WTC11 (cell line): ENCODE data around the gene PPP1R12B. TPM values are rescaled to one million over a fixed set of nuclear protein-coding genes. Genes with fewer than 3 reads are reported as not detected.

Source experiments
- ATAC-seq: fragments of 200-7000 bp; cut with Tn5 transposase; 2 replicates; pipeline ENCODE4 v1.10.0; 2021; ENCODE audit warnings: mild to moderate bottlenecking, moderate library complexity
- CTCF ChIA-PET: fragments of 300-600 bp; sonication (Branson Sonifier 250); formaldehyde crosslinking; loops from one replicate; lab custom pipeline; 2021; ENCODE audit warnings: antibody characterized with exemption; lab: Charles Lee
- POLR2A ChIA-PET: fragments of 350-600 bp; sonication (Branson Sonifier 250); formaldehyde crosslinking; loops from one replicate; lab custom pipeline; 2021; ENCODE audit warnings: antibody characterized with exemption; lab: Charles Lee
- DNase-seq: peaks from one replicate; pipeline ENCODE4 v3.0.0; 2021; ENCODE audit warnings: low spot score
- H3K27ac Mint-ChIP-seq: 2 replicates; pipeline ENCODE4 v1.8.0; 2021; ENCODE audit warnings: mixed read lengths
- H3K27me3 Mint-ChIP-seq: 2 replicates; pipeline ENCODE4 v1.8.0; 2021; ENCODE audit warnings: low read depth, mild to moderate bottlenecking, moderate library complexity, mixed read lengths
- H3K36me3 Mint-ChIP-seq: 2 replicates; pipeline ENCODE4 v1.8.0; 2021; ENCODE audit warnings: mixed read lengths
- H3K4me1 Mint-ChIP-seq: 2 replicates; pipeline ENCODE4 v1.8.0; 2022; ENCODE audit warnings: mixed read lengths
- H3K4me3 Mint-ChIP-seq: 2 replicates; pipeline ENCODE4 v1.8.0; 2021; ENCODE audit warnings: mild to moderate bottlenecking, moderate library complexity, mixed read lengths
- H3K9me3 Mint-ChIP-seq: 2 replicates; pipeline ENCODE4 v1.8.0; 2021; ENCODE audit warnings: mixed read lengths
- CBFB ChIP-seq: sonication (generic); formaldehyde crosslinking; IDR thresholded peaks from 2 replicates; pipeline ENCODE4 v1.8.1; 2022; ENCODE audit warnings: mild to moderate bottlenecking, low read depth, missing genetic modification reagents
- FOXP1 ChIP-seq: sonication (generic); formaldehyde crosslinking; IDR thresholded peaks from 2 replicates; pipeline ENCODE4 v1.8.0; 2022; ENCODE audit warnings: missing genetic modification reagents, mild to moderate bottlenecking, moderate library complexity, borderline replicate concordance
- GTF2I ChIP-seq: fragments of 250-450 bp; sonication (Bioruptor Pico); conservative IDR thresholded peaks from 2 replicates; pipeline ENCODE4 v1.4.0; 2021; ENCODE audit warnings: mild to moderate bottlenecking
- IRF2 ChIP-seq: sonication (generic); formaldehyde crosslinking; IDR thresholded peaks from 2 replicates; pipeline ENCODE4 v1.8.0; 2022; ENCODE audit warnings: low read depth, missing genetic modification reagents, borderline replicate concordance
- JUN ChIP-seq: sonication (generic); formaldehyde crosslinking; IDR thresholded peaks from 2 replicates; pipeline ENCODE4 v1.8.0; 2023; ENCODE audit warnings: mild to moderate bottlenecking, missing genetic modification reagents
- KAT7 ChIP-seq: sonication (generic); formaldehyde crosslinking; IDR thresholded peaks from 2 replicates; pipeline ENCODE4 v1.8.1; 2023; ENCODE audit warnings: missing genetic modification reagents, mild to moderate bottlenecking, borderline replicate concordance
- MXD4 ChIP-seq: fragments of 250-450 bp; sonication (Bioruptor Pico); IDR thresholded peaks from 2 replicates; pipeline ENCODE4 v1.8.0; 2021; ENCODE audit warnings: mild to moderate bottlenecking, moderate library complexity, borderline replicate concordance
- NR2C2 ChIP-seq: sonication (generic); formaldehyde crosslinking; IDR thresholded peaks from 2 replicates; pipeline ENCODE4 v1.8.0; 2022; ENCODE audit warnings: mild to moderate bottlenecking, missing genetic modification reagents
- NR3C1 ChIP-seq: sonication (generic); formaldehyde crosslinking; conservative IDR thresholded peaks from 2 replicates; pipeline ENCODE4 v1.8.1; 2023; ENCODE audit warnings: low read depth, mild to moderate bottlenecking, missing genetic modification reagents
- SP1 ChIP-seq: sonication (generic); formaldehyde crosslinking; conservative IDR thresholded peaks from 2 replicates; pipeline ENCODE4 v1.8.1; 2022; ENCODE audit warnings: missing genetic modification reagents
- ZBTB21 ChIP-seq: sonication (generic); formaldehyde crosslinking; IDR thresholded peaks from 2 replicates; pipeline ENCODE4 v1.8.1; 2023; ENCODE audit warnings: mild to moderate bottlenecking, missing genetic modification reagents, borderline replicate concordance
- ZNF121 ChIP-seq: sonication (generic); formaldehyde crosslinking; IDR thresholded peaks from 2 replicates; pipeline ENCODE4 v1.8.0; 2023; ENCODE audit warnings: missing genetic modification reagents
- ZNF232 ChIP-seq: sonication (generic); formaldehyde crosslinking; IDR thresholded peaks from 2 replicates; pipeline ENCODE4 v1.8.0; 2022; ENCODE audit warnings: mild to moderate bottlenecking, missing genetic modification reagents
- ZNF263 ChIP-seq: sonication (generic); formaldehyde crosslinking; IDR thresholded peaks from 2 replicates; pipeline ENCODE4 v1.8.1; 2022; ENCODE audit warnings: low read depth, mild to moderate bottlenecking, moderate library complexity, missing genetic modification reagents
- ZNF671 ChIP-seq: fragments of 250-450 bp; sonication (Bioruptor Pico); IDR thresholded peaks from 2 replicates; pipeline ENCODE4 v1.8.0; 2021; ENCODE audit warnings: mild to moderate bottlenecking
- total RNA-seq: library from RNA; stranded (reverse); gene quantifications from 3 replicates; pipeline ENCODE4 v1.2.3, GENCODE V29; 2021
- TF ChIP-seq, protein P1 (sequence below): sonication (generic); formaldehyde crosslinking; IDR thresholded peaks from 2 replicates; pipeline ENCODE4 v1.8.1; 2022; ENCODE audit warnings: mild to moderate bottlenecking, moderate library complexity, missing genetic modification reagents
- TF ChIP-seq, protein P2 (sequence below): fragments of 250-450 bp; sonication (Bioruptor Pico); IDR thresholded peaks from 2 replicates; pipeline ENCODE4 v1.8.0; 2021; ENCODE audit warnings: mild to moderate bottlenecking
- TF ChIP-seq, protein P3 (sequence below): sonication (generic); formaldehyde crosslinking; IDR thresholded peaks from 2 replicates; pipeline ENCODE4 v1.8.1; 2022; ENCODE audit warnings: low read depth, mild to moderate bottlenecking, moderate library complexity, missing genetic modification reagents, borderline replicate concordance
- TF ChIP-seq, protein P4 (sequence below): fragments of 250-450 bp; sonication (Bioruptor Pico); conservative IDR thresholded peaks from 2 replicates; pipeline ENCODE4 v1.9.0; 2021; ENCODE audit warnings: mild to moderate bottlenecking

PPP1R12B gene
- total RNA-seq, 1 experiment from 2014 or later = 19.2 TPM

DNA sequence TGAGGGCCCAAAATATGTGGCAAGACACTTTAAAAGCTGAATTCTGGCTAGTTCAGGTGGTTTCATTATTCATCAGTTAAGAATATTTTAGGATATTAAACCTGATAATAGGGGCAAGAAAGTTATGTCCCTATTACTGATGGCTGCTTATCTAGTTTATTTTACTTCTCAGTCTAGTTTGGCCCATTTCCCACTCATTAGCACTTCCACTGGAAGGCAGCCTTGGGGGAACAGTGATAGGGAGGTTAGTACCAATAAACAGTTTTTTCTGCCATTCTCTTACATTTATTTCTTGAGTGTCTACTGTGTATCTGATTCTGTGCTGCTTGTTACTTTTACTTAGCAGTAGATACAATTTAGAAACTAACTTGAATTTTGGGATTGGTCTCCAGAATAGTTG, 9.0 kb downstream of the PPP1R12B start:
- ChIA-PET POLR2A (no interaction called here), CTCF (no interaction called here)
- ATAC-seq = no peak
- TF ChIP-seq JUN (CRISPR knock-in tag) (no peak), KAT7 (no peak), SP1 (CRISPR knock-in tag) (no peak), GTF2I (CRISPR knock-in tag) (no peak), MXD4 (no peak), ZNF263 (CRISPR knock-in tag) (no peak), CBFB (CRISPR knock-in tag) (no peak), ZBTB21 (CRISPR knock-in tag) (no peak), FOXP1 (CRISPR knock-in tag) (no peak), NR3C1 (CRISPR knock-in tag) (no peak)
- TF ChIP-seq, protein P1, sequence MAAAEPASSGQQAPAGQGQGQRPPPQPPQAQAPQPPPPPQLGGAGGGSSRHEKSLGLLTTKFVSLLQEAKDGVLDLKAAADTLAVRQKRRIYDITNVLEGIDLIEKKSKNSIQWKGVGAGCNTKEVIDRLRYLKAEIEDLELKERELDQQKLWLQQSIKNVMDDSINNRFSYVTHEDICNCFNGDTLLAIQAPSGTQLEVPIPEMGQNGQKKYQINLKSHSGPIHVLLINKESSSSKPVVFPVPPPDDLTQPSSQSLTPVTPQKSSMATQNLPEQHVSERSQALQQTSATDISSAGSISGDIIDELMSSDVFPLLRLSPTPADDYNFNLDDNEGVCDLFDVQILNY (CRISPR knock-in tag) = no peak
- TF ChIP-seq, protein P2, sequence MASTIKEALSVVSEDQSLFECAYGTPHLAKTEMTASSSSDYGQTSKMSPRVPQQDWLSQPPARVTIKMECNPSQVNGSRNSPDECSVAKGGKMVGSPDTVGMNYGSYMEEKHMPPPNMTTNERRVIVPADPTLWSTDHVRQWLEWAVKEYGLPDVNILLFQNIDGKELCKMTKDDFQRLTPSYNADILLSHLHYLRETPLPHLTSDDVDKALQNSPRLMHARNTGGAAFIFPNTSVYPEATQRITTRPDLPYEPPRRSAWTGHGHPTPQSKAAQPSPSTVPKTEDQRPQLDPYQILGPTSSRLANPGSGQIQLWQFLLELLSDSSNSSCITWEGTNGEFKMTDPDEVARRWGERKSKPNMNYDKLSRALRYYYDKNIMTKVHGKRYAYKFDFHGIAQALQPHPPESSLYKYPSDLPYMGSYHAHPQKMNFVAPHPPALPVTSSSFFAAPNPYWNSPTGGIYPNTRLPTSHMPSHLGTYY (CRISPR knock-in tag) = no peak
- TF ChIP-seq, protein P3, sequence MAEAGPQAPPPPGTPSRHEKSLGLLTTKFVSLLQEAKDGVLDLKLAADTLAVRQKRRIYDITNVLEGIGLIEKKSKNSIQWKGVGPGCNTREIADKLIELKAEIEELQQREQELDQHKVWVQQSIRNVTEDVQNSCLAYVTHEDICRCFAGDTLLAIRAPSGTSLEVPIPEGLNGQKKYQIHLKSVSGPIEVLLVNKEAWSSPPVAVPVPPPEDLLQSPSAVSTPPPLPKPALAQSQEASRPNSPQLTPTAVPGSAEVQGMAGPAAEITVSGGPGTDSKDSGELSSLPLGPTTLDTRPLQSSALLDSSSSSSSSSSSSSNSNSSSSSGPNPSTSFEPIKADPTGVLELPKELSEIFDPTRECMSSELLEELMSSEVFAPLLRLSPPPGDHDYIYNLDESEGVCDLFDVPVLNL (CRISPR knock-in tag) = no peak
- TF ChIP-seq, protein P4, sequence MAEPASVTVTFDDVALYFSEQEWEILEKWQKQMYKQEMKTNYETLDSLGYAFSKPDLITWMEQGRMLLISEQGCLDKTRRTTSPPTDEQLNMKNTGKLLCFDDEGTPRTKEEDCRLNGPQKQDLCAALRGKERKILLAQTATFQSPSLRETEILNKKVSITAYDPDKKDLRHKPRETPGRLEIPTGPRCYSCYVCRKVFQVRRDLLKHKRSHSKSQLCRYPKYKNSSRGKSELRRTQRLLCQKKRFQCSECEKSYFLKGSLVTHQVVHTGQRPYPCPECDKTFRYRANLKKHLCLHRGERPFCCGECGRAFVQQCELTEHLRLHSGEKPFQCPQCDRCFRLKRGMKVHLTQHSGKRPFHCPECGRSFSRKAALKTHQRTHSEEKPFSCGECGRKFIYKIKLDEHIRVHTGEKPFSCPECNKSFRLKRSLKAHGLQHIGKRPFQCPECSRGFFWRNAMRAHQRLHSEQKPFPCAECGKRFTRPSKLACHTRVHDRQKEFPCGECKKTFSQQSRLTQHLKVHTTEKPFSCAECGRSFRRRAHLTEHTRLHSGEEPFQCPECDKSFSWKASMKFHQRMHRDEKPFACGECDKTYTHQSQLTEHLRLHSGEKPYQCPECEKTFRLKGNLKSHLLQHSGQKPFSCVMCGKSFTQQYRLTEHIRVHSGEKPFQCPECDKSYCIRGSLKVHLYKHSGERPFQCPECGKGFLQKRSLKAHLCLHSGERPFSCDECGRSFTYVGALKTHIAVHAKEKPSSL (CRISPR knock-in tag) = no peak
- Mint-ChIP-seq H3K27ac (no peak overlapping the region), H3K9me3 (peaks cover 13% of the 10 kb centered on the region), H3K36me3 (peaks cover 12% of the 10 kb centered on the region), H3K4me1 (peaks cover 33% of the 10 kb centered on the region), H3K27me3 (no peaks in the 10 kb centered on the region; the same call in 1 of the 2 replicates), H3K4me3 (no peak overlapping the region)
- no peak for DNase-seq

DNA sequence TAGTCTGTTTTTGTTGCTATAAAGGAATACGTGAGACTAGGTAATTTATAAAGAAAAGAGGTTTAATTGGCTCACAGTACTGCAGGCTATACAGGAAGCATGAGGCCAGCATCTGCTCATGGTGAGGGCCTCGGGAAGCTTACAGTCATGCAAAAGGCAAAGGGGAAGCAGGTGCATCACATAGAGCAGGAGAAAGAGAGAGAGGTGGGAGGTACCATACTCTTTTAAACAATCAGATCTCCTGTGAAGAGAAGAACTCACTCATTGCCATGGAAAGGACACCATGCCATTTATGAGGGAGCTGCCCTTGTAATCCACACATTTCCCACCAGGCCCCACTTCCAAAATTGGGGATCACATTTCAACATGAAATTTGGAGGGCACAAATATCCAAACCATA, 12.7 kb downstream of the PPP1R12B start:
- H3K4me1 Mint-ChIP-seq = peaks cover 50% of the 10 kb centered on the region
- ChIA-PET POLR2A (interaction anchor here (0.6 kb wide), 1 partner anchor 250 kb away, joined by 3 read pairs; no protein-coding TSS in a partner anchor), CTCF (interaction anchor here (1.1 kb wide), 1 partner anchor 168 kb away, joined by 3 read pairs; no protein-coding TSS in a partner anchor)
- H3K27me3 Mint-ChIP-seq = no peaks in the 10 kb centered on the region; the same call in 1 of the 2 replicates
- H3K36me3 Mint-ChIP-seq = peaks cover 12% of the 10 kb centered on the region
- H3K4me3 Mint-ChIP-seq = peak overlapping the region; percentile 26
- peak; percentile 31 for ATAC-seq
- H3K27ac Mint-ChIP-seq = peak overlapping the region; percentile 96
- peaks cover 13% of the 10 kb centered on the region for H3K9me3 Mint-ChIP-seq
- DNase-seq = no peak
- TF ChIP-seq FOXP1 (CRISPR knock-in tag) (no peak), NR2C2 (CRISPR knock-in tag) (no peak), ZNF671 (CRISPR knock-in tag) (no peak), IRF2 (CRISPR knock-in tag) (no peak)

DNA sequence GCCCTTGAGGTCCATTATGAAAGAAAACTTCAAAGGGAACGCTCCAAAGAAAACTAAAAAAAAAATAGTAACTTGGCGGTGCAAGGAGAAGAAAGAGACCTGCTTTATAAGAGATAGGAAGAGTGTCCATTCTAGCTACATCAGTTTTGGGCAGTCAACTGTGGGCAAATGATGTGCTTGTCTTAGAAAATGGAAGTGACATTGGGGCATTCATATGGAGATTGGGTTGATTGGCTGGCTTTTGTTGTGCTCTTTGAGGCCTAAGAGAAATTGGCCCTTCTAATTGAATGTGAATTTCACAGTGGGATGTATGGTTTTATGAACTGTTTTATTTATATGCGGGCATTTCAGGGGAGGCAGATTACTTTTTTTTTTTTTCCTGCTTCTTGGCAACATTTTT, 13.2 kb downstream of the PPP1R12B start:
- TF ChIP-seq ZNF121 (no peak), ZNF232 (CRISPR knock-in tag) (no peak)
- H3K9me3 Mint-ChIP-seq = peaks cover 13% of the 10 kb centered on the region
- H3K4me3 Mint-ChIP-seq = peak overlapping the region; percentile 26
- ATAC-seq (peak; percentile 41), DNase-seq (no peak)
- H3K27ac Mint-ChIP-seq = peak overlapping the region; percentile 96
- H3K27me3 Mint-ChIP-seq = no peaks in the 10 kb centered on the region; the same call in 1 of the 2 replicates
- H3K36me3 Mint-ChIP-seq = peaks cover 12% of the 10 kb centered on the region
- ChIA-PET CTCF (no interaction called here), POLR2A (interaction anchor here (0.6 kb wide), 1 partner anchor 250 kb away, joined by 3 read pairs; no protein-coding TSS in a partner anchor)
- H3K4me1 Mint-ChIP-seq = peaks cover 51% of the 10 kb centered on the region
